K562 (cell line): ENCODE measurements around the gene DPP10. TPM values are rescaled to one million over a fixed set of nuclear protein-coding genes. Genes with fewer than 3 reads are reported as not detected.

Source experiments
- ATAC-seq: fragments of 200-7000 bp; cut with Tn5 transposase; 3 replicates; pipeline ENCODE4 v1.9.1; 2020; ENCODE audit warnings: moderate library complexity
- BruUV-seq: library from RNA; stranded (reverse); fragments of 400-500 nt; replicated peaks from 2 replicates; lab custom pipeline; 2021; lab: Mats Ljungman, UMichigan
- CTCF ChIA-PET: fragments of 300-600 bp; formaldehyde crosslinking; extraction: SDS; loops from one replicate; lab custom pipeline; 2021; ENCODE audit warnings: low intra/inter-chr PET ratio; lab: Yijun Ruan, JAX
- POLR2A ChIA-PET: fragments of 300-600, 350-650 bp; sonication (Branson Sonifier 250); formaldehyde crosslinking; extraction: SDS; loops from one replicate; lab custom pipeline; 2021; ENCODE audit warnings: antibody characterized with exemption, inconsistent platforms; lab: Yijun Ruan, JAX
- DNase-seq, 4 experiments: peaks; one replicate each; pipeline versions ENCODE4 v3.0.0 to v3.0.0-alpha.2; 2011 to 2018; ENCODE audit warnings: low spot score in 3 of 4, mixed read lengths in 3 of 4; ENCODE audit errors: extremely low read depth in 1 of 4
- FAIRE-seq: peaks from 2 replicates; lab custom pipeline; 2011; peaks lifted over from hg19 to GRCh38; lab: Jason Lieb, UNC
- H2AFZ ChIP-seq: 2 replicates; pipeline ENCODE4 v1.6.0; 2011; ENCODE audit warnings: low read depth, low read length, control low read depth, inconsistent platforms
- H3K27ac ChIP-seq: fragments of 200-600 bp; 3 replicates; pipeline ENCODE4 v1.8.0; 2011; ENCODE audit warnings: low read depth, mild to moderate bottlenecking, control low read depth, inconsistent platforms, low read length, moderate library complexity, mixed read lengths; ENCODE audit errors: extremely low read depth
- H3K27me3 ChIP-seq, 2 experiments: fragments of 300-600 bp in 1 of 2; 2 replicates in 1 of 2; 3 replicates in 1 of 2; pipeline versions ENCODE4 v1.6.0 to v1.8.0; 2011; ENCODE audit warnings: inconsistent platforms in 2 of 2, low read length in 2 of 2, mild to moderate bottlenecking in 1 of 2, mixed read lengths in 1 of 2, moderate library complexity in 1 of 2; ENCODE audit not compliant: control insufficient read depth in 2 of 2, insufficient read depth in 2 of 2
- H3K36me3 ChIP-seq: fragments of 300-600 bp; 3 replicates; pipeline ENCODE4 v1.8.0; 2011; ENCODE audit warnings: mild to moderate bottlenecking, low read length, inconsistent platforms; ENCODE audit not compliant: control insufficient read depth, insufficient read depth
- H3K4me1 ChIP-seq, 2 experiments: fragments of 200-600 bp in 1 of 2; replicated peaks in 1 of 2; 2 replicates in 1 of 2; 3 replicates in 1 of 2; pipeline versions ENCODE4 v1.5.1 to v1.8.0; 2011; ENCODE audit warnings: inconsistent platforms in 2 of 2, low read length in 2 of 2, mild to moderate bottlenecking in 1 of 2, mixed read lengths in 1 of 2, moderate library complexity in 1 of 2; ENCODE audit not compliant: control insufficient read depth in 2 of 2, insufficient read depth in 2 of 2
- H3K4me2 ChIP-seq: 2 replicates; pipeline ENCODE4 v1.6.1; 2011; ENCODE audit warnings: low read length, control low read depth, inconsistent platforms, mixed read lengths; ENCODE audit not compliant: insufficient read depth
- H3K4me3 ChIP-seq: fragments of 200-600 bp; sonication (generic), shearing (Covaris generic); 2 replicates; pipeline ENCODE4 v1.5.1; 2016; ENCODE audit warnings: control low read depth, inconsistent platforms
- H3K79me2 ChIP-seq: fragments of 200-600 bp; 3 replicates; pipeline ENCODE4 v1.8.0; 2011; ENCODE audit warnings: low read length, inconsistent platforms; ENCODE audit not compliant: control insufficient read depth, insufficient read depth
- H3K9ac ChIP-seq, 2 experiments: 2 replicates each; pipeline versions ENCODE4 v1.6.0 to v1.6.1; 2011; ENCODE audit warnings: low read depth in 2 of 2, low read length in 2 of 2, control low read depth in 1 of 2, inconsistent platforms in 1 of 2, mild to moderate bottlenecking in 1 of 2, mixed read lengths in 1 of 2; ENCODE audit not compliant: insufficient read depth in 1 of 2
- H3K9me1 ChIP-seq: one replicate; pipeline ENCODE4 v1.6.0; 2011; ENCODE audit warnings: inconsistent platforms, mild to moderate bottlenecking, low read length, moderate library complexity; ENCODE audit not compliant: control insufficient read depth, insufficient read depth
- H3K9me3 ChIP-seq: replicated peaks from 2 replicates; pipeline ENCODE4 v1.5.1; 2011; ENCODE audit warnings: low read depth, low read length, inconsistent platforms; ENCODE audit not compliant: control insufficient read depth, insufficient read depth
- H4K20me1 ChIP-seq: replicated peaks from 2 replicates; pipeline ENCODE4 v1.6.1; 2011; ENCODE audit warnings: low read length, inconsistent platforms, mixed read lengths; ENCODE audit not compliant: control insufficient read depth, insufficient read depth
- BCL6 ChIP-seq: fragments of 250-450 bp; sonication (Bioruptor Pico); IDR thresholded peaks from 2 replicates; pipeline ENCODE4 v1.4.0; 2020
- ELF1 ChIP-seq: fragments of 200-800 bp; sonication (Bioruptor generic); IDR thresholded peaks from 2 replicates; pipeline ENCODE4 v1.6.1; 2016; ENCODE audit warnings: missing genetic modification characterization, missing compliant biosample characterization
- ETS2 ChIP-seq: IDR thresholded peaks from 2 replicates; pipeline ENCODE4 v1.6.1; 2016; ENCODE audit warnings: borderline replicate concordance, missing genetic modification characterization, mild to moderate bottlenecking, moderate library complexity, missing compliant biosample characterization; ENCODE audit not compliant: poor library complexity, severe bottlenecking
- HNRNPUL1 ChIP-seq: fragments of 200-400 bp; formaldehyde crosslinking; IDR thresholded peaks from 2 replicates; pipeline ENCODE4 v1.6.1; 2017; ENCODE audit warnings: low read length
- POLR2G ChIP-seq: fragments of 200-400 bp; formaldehyde crosslinking; IDR thresholded peaks from 2 replicates; pipeline ENCODE4 v1.6.1; 2017; ENCODE audit warnings: low read depth, mild to moderate bottlenecking, antibody characterized with exemption, low read length, moderate library complexity
- PTRF ChIP-seq: fragments of 450-650 bp; IDR thresholded peaks from 2 replicates; pipeline ENCODE4 v1.6.1; 2016; ENCODE audit warnings: mild to moderate bottlenecking, missing genetic modification characterization, missing compliant biosample characterization
- RAD51 ChIP-seq: fragments of 450-650 bp; IDR thresholded peaks from 2 replicates; pipeline ENCODE4 v1.7.1; 2016; ENCODE audit warnings: low read depth, mild to moderate bottlenecking, borderline replicate concordance
- SAFB2 ChIP-seq: fragments of 200-400 bp; formaldehyde crosslinking; IDR thresholded peaks from 2 replicates; pipeline ENCODE4 v1.6.1; 2018; ENCODE audit warnings: borderline replicate concordance, low read length, low read depth, moderate library complexity; ENCODE audit not compliant: severe bottlenecking
- SNAPC5 ChIP-seq: fragments of 250-450 bp; sonication (Bioruptor Pico); IDR thresholded peaks from 2 replicates; pipeline ENCODE4 v1.8.0; 2021; ENCODE audit warnings: moderate library complexity, mild to moderate bottlenecking, inconsistent platforms
- ZNF830 ChIP-seq: fragments of 250-450 bp; sonication (Bioruptor Pico); IDR thresholded peaks from 2 replicates; pipeline ENCODE4 v1.5.0; 2021; ENCODE audit warnings: mild to moderate bottlenecking
- WGBS: fragments of 100-300 bp; shearing (Covaris generic); methylation state at CpG from one replicate; pipeline ENCODE4 v1.1.6; 2016; ENCODE audit warnings: low coverage, mixed read lengths; ENCODE audit not compliant: insufficient coverage; ENCODE audit errors: missing lambda C conversion rate; 5-methylcytosine and 5-hydroxymethylcytosine counted together
- in situ Hi-C: fragments of 300-500 bp; cut with MboI; formaldehyde crosslinking; loops from 4 replicates; pipeline ENCODE4 v1.15.0; 2018; ENCODE audit warnings: inconsistent platforms, mixed read lengths
- intact Hi-C: fragments of 100-400 bp; cut with micrococcal nuclease; formaldehyde crosslinking; loops from 2 replicates; pipeline ENCODE4 v1.14.2; 2022
- polyA plus RNA-seq, 8 experiments: library from polyadenylated mRNA; depleted of rRNA in 4 of 8; stranded (reverse) in 5 of 8; unstranded in 3 of 8; fragments of >200 nt; fragmentation: Nextera tagmentation in 2 of 8; fragmentation: Illumina TruSeq in 1 of 8; extraction: Ambion mirVana in 2 of 8; extraction: Trizol in 1 of 8; gene quantifications; 2 replicates each; pipeline versions ENCODE4 v1.2.1 to v1.2.3, GENCODE V29; 2011 to 2014; ENCODE audit warnings: inconsistent platforms in 1 of 8, missing spikeins in 1 of 8
- total RNA-seq, 7 experiments: library from RNA; depleted of rRNA in 6 of 7; stranded (reverse); fragments of >200 nt in 6 of 7; fragmentation: Illumina TruSeq in 2 of 7; extraction: Trizol in 2 of 7; gene quantifications; 2 replicates each; pipeline versions ENCODE4 v1.2.1 to v1.2.3, GENCODE V29; 2011 to 2021; ENCODE audit warnings: low replicate concordance in 1 of 7
- TF ChIP-seq, protein P1 (sequence below): conservative IDR thresholded peaks from 2 replicates; pipeline ENCODE4 v1.6.1; 2011; ENCODE audit warnings: low read depth, mild to moderate bottlenecking, low read length; ENCODE audit not compliant: control insufficient read depth
- TF ChIP-seq, protein P2 (sequence below): fragments of 250-450 bp; sonication (Bioruptor Pico); IDR thresholded peaks from 2 replicates; pipeline ENCODE4 v1.4.0; 2020; ENCODE audit warnings: mild to moderate bottlenecking

DPP10 gene
- total and polyA plus RNA-seq, 9 of the 15 experiments (the other 6 are each of a cell fraction or from before 2014, with no cell fraction given) = not detected

GRCh38 chr2:114857196-114857595, 414.8 kb downstream of the DPP10 start:
- Histone ChIP-seq H3K9ac (no peak overlapping the region), H3K27ac (no peak overlapping the region), H3K4me2 (no peak overlapping the region), H3K4me3 (no peak overlapping the region), H2AFZ (no peak overlapping the region), H3K79me2 (no peaks in the 10 kb centered on the region), H3K9me3 (no peaks in the 10 kb centered on the region; the same call in 1 of the 2 replicates), H4K20me1 (no peaks in the 10 kb centered on the region), H3K27me3 (no peaks in the 10 kb centered on the region), H3K4me1 (no peaks in the 10 kb centered on the region), H3K36me3 (no peaks in the 10 kb centered on the region), H3K9me1 (no peaks in the 10 kb centered on the region)
- DNase-seq (no peak), FAIRE-seq (no peak), ATAC-seq (no peak)
- TF ChIP-seq RAD51 = no peak
- no peak for TF ChIP-seq SAFB2
- no peak for TF ChIP-seq PTRF (tag)
- no peak for TF ChIP-seq ETS2 (tag)
- TF ChIP-seq, protein P1, sequence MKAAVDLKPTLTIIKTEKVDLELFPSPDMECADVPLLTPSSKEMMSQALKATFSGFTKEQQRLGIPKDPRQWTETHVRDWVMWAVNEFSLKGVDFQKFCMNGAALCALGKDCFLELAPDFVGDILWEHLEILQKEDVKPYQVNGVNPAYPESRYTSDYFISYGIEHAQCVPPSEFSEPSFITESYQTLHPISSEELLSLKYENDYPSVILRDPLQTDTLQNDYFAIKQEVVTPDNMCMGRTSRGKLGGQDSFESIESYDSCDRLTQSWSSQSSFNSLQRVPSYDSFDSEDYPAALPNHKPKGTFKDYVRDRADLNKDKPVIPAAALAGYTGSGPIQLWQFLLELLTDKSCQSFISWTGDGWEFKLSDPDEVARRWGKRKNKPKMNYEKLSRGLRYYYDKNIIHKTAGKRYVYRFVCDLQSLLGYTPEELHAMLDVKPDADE = no peak
- no peak for TF ChIP-seq ELF1 (tag)
- TF ChIP-seq HNRNPUL1 = no peak
- no peak for TF ChIP-seq BCL6 (CRISPR knock-in tag)
- no peak for TF ChIP-seq POLR2G
- TF ChIP-seq, protein P2, sequence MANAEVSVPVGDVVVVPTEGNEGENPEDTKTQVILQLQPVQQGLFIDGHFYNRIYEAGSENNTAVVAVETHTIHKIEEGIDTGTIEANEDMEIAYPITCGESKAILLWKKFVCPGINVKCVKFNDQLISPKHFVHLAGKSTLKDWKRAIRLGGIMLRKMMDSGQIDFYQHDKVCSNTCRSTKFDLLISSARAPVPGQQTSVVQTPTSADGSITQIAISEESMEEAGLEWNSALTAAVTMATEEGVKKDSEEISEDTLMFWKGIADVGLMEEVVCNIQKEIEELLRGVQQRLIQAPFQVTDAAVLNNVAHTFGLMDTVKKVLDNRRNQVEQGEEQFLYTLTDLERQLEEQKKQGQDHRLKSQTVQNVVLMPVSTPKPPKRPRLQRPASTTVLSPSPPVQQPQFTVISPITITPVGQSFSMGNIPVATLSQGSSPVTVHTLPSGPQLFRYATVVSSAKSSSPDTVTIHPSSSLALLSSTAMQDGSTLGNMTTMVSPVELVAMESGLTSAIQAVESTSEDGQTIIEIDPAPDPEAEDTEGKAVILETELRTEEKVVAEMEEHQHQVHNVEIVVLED (CRISPR knock-in tag) = no peak
- no peak for TF ChIP-seq SNAPC5 (CRISPR knock-in tag)
- TF ChIP-seq ZNF830 = no peak
- in situ Hi-C loops = no loop called here
- BruUV-seq = no TSS peak
- ChIA-PET POLR2A (no interaction called here), CTCF (no interaction called here)
- WGBS = 0% methylated on average over 1 of the region's 1 CpG
- intact Hi-C loops = no loop called here
